Measurements from ENCODE around the gene RPRD1B.

Gene RPRD1B

GRCh38 chr20:38135651-38136420 is 102.3 kb downstream of the RPRD1B start:
- peaks cover 11% of the 10 kb centered on the region for H3K36me3 ChIP-seq (ENCODE audit: low read depth)
- ATAC-seq (ENCODE audit: low read depth), result no peak
- H3K9me3 ChIP-seq (ENCODE audit: severe bottlenecking), result no peaks in the 10 kb centered on the region
- peak; percentile 87 for DNase-seq (ENCODE audit: low spot score)
- H3K4me3 ChIP-seq (ENCODE audit: severe bottlenecking), result no peak overlapping the region
- H3K4me1 ChIP-seq (ENCODE audit: insufficient read depth, poor library complexity, severe bottlenecking), result peaks cover 20% of the 10 kb centered on the region
- no peaks in the 10 kb centered on the region for H3K27me3 ChIP-seq (ENCODE audit: insufficient read depth, poor library complexity, severe bottlenecking)
- H3K27ac ChIP-seq (ENCODE audit: poor library complexity, severe bottlenecking), result peak overlapping the region; percentile 50
- TF ChIP-seq CTCF (IDR thresholded peaks at IDR 0.05; ENCODE audit: poor library complexity, severe bottlenecking), result no peak

GRCh38 chr20:38136421-38137245 is 103.1 kb downstream of the RPRD1B start:
- DNase-seq (ENCODE audit: low spot score) (peak; percentile 77), ATAC-seq (ENCODE audit: low read depth) (no peak)
- Histone ChIP-seq H3K36me3 (ENCODE audit: low read depth) (peaks cover 11% of the 10 kb centered on the region), H3K4me3 (ENCODE audit: severe bottlenecking) (no peak overlapping the region), H3K4me1 (ENCODE audit: insufficient read depth, poor library complexity, severe bottlenecking) (peaks cover 21% of the 10 kb centered on the region), H3K9me3 (ENCODE audit: severe bottlenecking) (no peaks in the 10 kb centered on the region), H3K27ac (ENCODE audit: poor library complexity, severe bottlenecking) (no peak overlapping the region), H3K27me3 (ENCODE audit: insufficient read depth, poor library complexity, severe bottlenecking) (no peaks in the 10 kb centered on the region)
- no peak for TF ChIP-seq CTCF (IDR thresholded peaks at IDR 0.05; ENCODE audit: poor library complexity, severe bottlenecking)

- no peaks in the 10 kb centered on the region for H3K27me3 ChIP-seq (ENCODE audit: insufficient read depth, poor library complexity, severe bottlenecking)
- TF ChIP-seq CTCF (IDR thresholded peaks at IDR 0.05; ENCODE audit: poor library complexity, severe bottlenecking), result no peak
- DNase-seq (ENCODE audit: low spot score) (peak; percentile 57), ATAC-seq (ENCODE audit: low read depth) (no peak)
- H3K4me1 ChIP-seq (ENCODE audit: insufficient read depth, poor library complexity, severe bottlenecking), result peaks cover 21% of the 10 kb centered on the region
- no peak overlapping the region for H3K27ac ChIP-seq (ENCODE audit: poor library complexity, severe bottlenecking)
- peaks cover 11% of the 10 kb centered on the region for H3K36me3 ChIP-seq (ENCODE audit: low read depth)
- H3K9me3 ChIP-seq (ENCODE audit: severe bottlenecking), result no peaks in the 10 kb centered on the region
- no peak overlapping the region for H3K4me3 ChIP-seq (ENCODE audit: severe bottlenecking)
Measured at GRCh38 chr20:38137441-38138037, 104.0 kb downstream of the RPRD1B start.

GRCh38 chr20:38138086-38138778 is 104.7 kb downstream of the RPRD1B start:
- no peak for ATAC-seq (ENCODE audit: low read depth)
- peaks cover 27% of the 10 kb centered on the region for H3K4me1 ChIP-seq (ENCODE audit: insufficient read depth, poor library complexity, severe bottlenecking)

More at GRCh38 chr20:38138086-38138778, 104.7 kb downstream of the RPRD1B start:
- H3K9me3 ChIP-seq (ENCODE audit: severe bottlenecking), result no peaks in the 10 kb centered on the region
- H3K4me3 ChIP-seq (ENCODE audit: severe bottlenecking), result no peak overlapping the region
- DNase-seq (ENCODE audit: low spot score), result peak; percentile 78
- H3K27me3 ChIP-seq (ENCODE audit: insufficient read depth, poor library complexity, severe bottlenecking), result no peaks in the 10 kb centered on the region
- H3K27ac ChIP-seq (ENCODE audit: poor library complexity, severe bottlenecking), result no peak overlapping the region
- no peak for TF ChIP-seq CTCF (IDR thresholded peaks at IDR 0.05; ENCODE audit: poor library complexity, severe bottlenecking)
- H3K36me3 ChIP-seq (ENCODE audit: low read depth), result peaks cover 11% of the 10 kb centered on the region

All from RWPE2 (cell line).